GM23338 (cell line): ENCODE results near the gene DNAJB6. TPM values are rescaled to one million over a fixed set of nuclear protein-coding genes. Genes with fewer than 3 reads are reported as not detected.
A peak's percentile ranks its signal among the peaks of the same experiment; 100 is the strongest.

Experiments
- ATAC-seq: fragments of 200-7000 bp; cut with Tn5 transposase; 3 replicates; pipeline ENCODE4 v1.9.1; 2020
- DNase-seq: peaks from one replicate; pipeline ENCODE4 v3.0.0-alpha.2; 2015; ENCODE audit warnings: low spot score
- H2AFZ ChIP-seq: fragments of 200-600 bp; sonication (generic); 2 replicates; pipeline ENCODE4 v1.8.0; 2016; ENCODE audit warnings: antibody characterized with exemption, mild to moderate bottlenecking, moderate library complexity
- H3F3A ChIP-seq: fragments of 200-600 bp; sonication (generic); replicated peaks from 2 replicates; pipeline ENCODE4 v1.8.0; 2017; ENCODE audit warnings: antibody characterized with exemption, mixed run types, low read depth
- H3K27ac ChIP-seq: fragments of 200-600 bp; sonication (generic); 2 replicates; pipeline ENCODE4 v1.6.1; 2016; ENCODE audit warnings: low read depth
- H3K27me3 ChIP-seq: fragments of 200-600 bp; sonication (generic); 2 replicates; pipeline ENCODE4 v1.8.0; 2016; ENCODE audit warnings: mild to moderate bottlenecking, mixed run types, moderate library complexity; ENCODE audit not compliant: insufficient read depth
- H3K36me3 ChIP-seq: fragments of 200-600 bp; sonication (generic); 2 replicates; pipeline ENCODE4 v1.8.0; 2016; ENCODE audit warnings: mild to moderate bottlenecking; ENCODE audit not compliant: insufficient read depth
- H3K4me1 ChIP-seq: fragments of 200-600 bp; sonication (generic); 2 replicates; pipeline ENCODE4 v1.8.0; 2016; ENCODE audit warnings: mild to moderate bottlenecking, moderate library complexity; ENCODE audit not compliant: insufficient read depth
- H3K4me2 ChIP-seq: fragments of 200-600 bp; sonication (generic); 2 replicates; pipeline ENCODE4 v1.7.1; 2017; ENCODE audit warnings: mixed run types
- H3K4me3 ChIP-seq: fragments of 200-600 bp; sonication (generic); 2 replicates; pipeline ENCODE4 v1.6.1; 2016; ENCODE audit warnings: mixed run types
- H3K79me2 ChIP-seq: fragments of 200-600 bp; sonication (generic); replicated peaks from 2 replicates; pipeline ENCODE4 v1.8.0; 2017; ENCODE audit warnings: mild to moderate bottlenecking; ENCODE audit not compliant: insufficient read depth
- H3K9me2 ChIP-seq: fragments of 200-600 bp; sonication (generic); 2 replicates; pipeline ENCODE4 v1.8.0; 2017; ENCODE audit not compliant: insufficient read depth
- H4K20me1 ChIP-seq: fragments of 200-600 bp; sonication (generic); replicated peaks from 2 replicates; pipeline ENCODE4 v1.8.0; 2017; ENCODE audit warnings: mild to moderate bottlenecking; ENCODE audit not compliant: insufficient read depth
- H3K27ac Mint-ChIP-seq: 2 replicates; pipeline ENCODE4 v1.8.0; 2020; ENCODE audit warnings: inconsistent platforms, mild to moderate bottlenecking, moderate library complexity, mixed read lengths
- H3K27me3 Mint-ChIP-seq: 3 replicates; pipeline ENCODE4 v1.8.0; 2022; ENCODE audit warnings: low read depth, mild to moderate bottlenecking, moderate library complexity, mixed read lengths, inconsistent platforms; ENCODE audit not compliant: insufficient read depth, poor library complexity
- H3K36me3 Mint-ChIP-seq: 3 replicates; pipeline ENCODE4 v1.8.0; 2021; ENCODE audit warnings: low read depth, mild to moderate bottlenecking, inconsistent platforms, moderate library complexity, mixed read lengths
- H3K4me1 Mint-ChIP-seq: 3 replicates; pipeline ENCODE4 v1.8.0; 2020; ENCODE audit warnings: mild to moderate bottlenecking, inconsistent platforms, mixed read lengths
- H3K4me3 Mint-ChIP-seq: 3 replicates; pipeline ENCODE4 v1.8.0; 2021; ENCODE audit warnings: moderate library complexity, mild to moderate bottlenecking, inconsistent platforms, mixed read lengths
- H3K9me3 Mint-ChIP-seq: 3 replicates; pipeline ENCODE4 v1.8.0; 2020; ENCODE audit warnings: moderate library complexity, mild to moderate bottlenecking, inconsistent platforms, mixed read lengths
- ETS1 ChIP-seq: IDR thresholded peaks from 2 replicates; pipeline ENCODE4 v1.6.1; 2016; ENCODE audit warnings: antibody characterized with exemption
- EZH2 ChIP-seq: fragments of 200-600 bp; sonication (generic); IDR thresholded peaks from one replicate; pipeline ENCODE4 v1.8.0; 2017; ENCODE audit warnings: antibody characterized with exemption, mild to moderate bottlenecking, low read depth; ENCODE audit not compliant: unreplicated experiment
- JUNB ChIP-seq: IDR thresholded peaks from one replicate; pipeline ENCODE4 v1.6.1; 2016; ENCODE audit warnings: antibody characterized with exemption; ENCODE audit not compliant: unreplicated experiment
- ZNF462 ChIP-seq: fragments of 250-450 bp; sonication (Bioruptor Pico); IDR thresholded peaks from 2 replicates; pipeline ENCODE4 v1.5.0; 2020; ENCODE audit warnings: mild to moderate bottlenecking, moderate library complexity
- polyA plus RNA-seq: library from polyadenylated mRNA; unstranded; fragments of >200 nt; fragmentation: Nextera tagmentation; extraction: Ambion mirVana; gene quantifications from 2 replicates; pipeline ENCODE4 v1.2.1, GENCODE V29; 2016
- total RNA-seq: library from RNA; depleted of rRNA; stranded (reverse); fragments of >200 nt; shearing (Covaris generic); gene quantifications from 2 replicates; pipeline ENCODE4 v1.2.3, GENCODE V29; 2014

DNAJB6 gene
- total and polyA plus RNA-seq, 2 experiments from 2014 or later: 308 to 322 TPM

GRCh38 chr7:157439149-157439548 lies 102.3 kb downstream of the DNAJB6 start (continued):
- TF ChIP-seq ZNF462 (CRISPR knock-in tag): no peak
- TF ChIP-seq EZH2: no peak
- no peak for TF ChIP-seq JUNB

GRCh38 chr7:157439761-157440160 lies 103.0 kb downstream of the DNAJB6 start:
- no peak for TF ChIP-seq ETS1
- H3K27me3 ChIP-seq: no peaks in the 10 kb centered on the region
- H3K27ac ChIP-seq: no peak overlapping the region
- no peak overlapping the region for H2AFZ ChIP-seq
- H3F3A ChIP-seq: no peaks in the 10 kb centered on the region
- no peaks in the 10 kb centered on the region for H3K79me2 ChIP-seq
- H3K36me3 ChIP-seq: no peaks in the 10 kb centered on the region
- peaks cover 30% of the 10 kb centered on the region for H3K36me3 Mint-ChIP-seq
- H3K4me1 ChIP-seq: no peaks in the 10 kb centered on the region
- H3K9me2 ChIP-seq: no peaks in the 10 kb centered on the region
- ATAC-seq (no peak), DNase-seq (no peak)
- no peak overlapping the region for H3K4me2 ChIP-seq
- H3K9me3 Mint-ChIP-seq: peaks cover 81% of the 10 kb centered on the region
- H3K27ac Mint-ChIP-seq: no peak overlapping the region
- H3K27me3 Mint-ChIP-seq: peaks cover 16% of the 10 kb centered on the region
- H4K20me1 ChIP-seq: no peaks in the 10 kb centered on the region
- no peaks in the 10 kb centered on the region; the same call in 2 of the 3 replicates for H3K4me1 Mint-ChIP-seq
- H3K4me3 ChIP-seq: no peak overlapping the region
- peak overlapping the region; percentile 3; the same call in 1 of the 3 replicates for H3K4me3 Mint-ChIP-seq
